ENCODE results near the gene TERT.

DNA sequence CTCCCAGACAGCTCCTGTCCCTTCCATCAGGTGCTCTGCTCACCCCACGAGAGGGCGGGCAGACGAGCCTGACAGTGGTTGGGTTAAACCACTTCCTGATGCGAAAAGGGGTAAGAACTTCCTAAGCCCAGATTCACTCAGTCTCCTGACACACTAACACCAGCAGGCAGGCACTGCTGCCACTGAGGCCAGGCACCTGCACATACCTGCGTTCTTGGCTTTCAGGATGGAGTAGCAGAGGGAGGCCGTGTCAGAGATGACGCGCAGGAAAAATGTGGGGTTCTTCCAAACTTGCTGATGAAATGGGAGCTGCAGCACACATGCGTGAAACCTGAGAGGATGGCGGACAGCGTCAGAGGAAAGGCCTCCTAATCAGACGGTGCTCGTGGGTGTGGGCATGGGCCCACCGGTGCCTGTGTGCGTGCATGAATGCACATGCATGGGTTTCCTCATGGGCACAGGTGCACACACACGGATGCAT is 39.7 kb downstream of the TERT start:
- TF ChIP-seq, protein P1, sequence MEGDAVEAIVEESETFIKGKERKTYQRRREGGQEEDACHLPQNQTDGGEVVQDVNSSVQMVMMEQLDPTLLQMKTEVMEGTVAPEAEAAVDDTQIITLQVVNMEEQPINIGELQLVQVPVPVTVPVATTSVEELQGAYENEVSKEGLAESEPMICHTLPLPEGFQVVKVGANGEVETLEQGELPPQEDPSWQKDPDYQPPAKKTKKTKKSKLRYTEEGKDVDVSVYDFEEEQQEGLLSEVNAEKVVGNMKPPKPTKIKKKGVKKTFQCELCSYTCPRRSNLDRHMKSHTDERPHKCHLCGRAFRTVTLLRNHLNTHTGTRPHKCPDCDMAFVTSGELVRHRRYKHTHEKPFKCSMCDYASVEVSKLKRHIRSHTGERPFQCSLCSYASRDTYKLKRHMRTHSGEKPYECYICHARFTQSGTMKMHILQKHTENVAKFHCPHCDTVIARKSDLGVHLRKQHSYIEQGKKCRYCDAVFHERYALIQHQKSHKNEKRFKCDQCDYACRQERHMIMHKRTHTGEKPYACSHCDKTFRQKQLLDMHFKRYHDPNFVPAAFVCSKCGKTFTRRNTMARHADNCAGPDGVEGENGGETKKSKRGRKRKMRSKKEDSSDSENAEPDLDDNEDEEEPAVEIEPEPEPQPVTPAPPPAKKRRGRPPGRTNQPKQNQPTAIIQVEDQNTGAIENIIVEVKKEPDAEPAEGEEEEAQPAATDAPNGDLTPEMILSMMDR (conservative IDR thresholded peaks at IDR 0.05; ENCODE audit: low read length), result no peak
- TF ChIP-seq EZH2phosphoT487 (IDR thresholded peaks at IDR 0.05; ENCODE audit: borderline replicate concordance), result no peak
